ENCODE results near the gene STK36. TPM values are rescaled to one million over a fixed set of nuclear protein-coding genes. Genes with fewer than 3 reads are reported as not detected.
A peak's percentile ranks its signal among the peaks of the same experiment; 100 is the strongest.

The STK36 gene
- total RNA-seq, 1 donor from 2014 or later: 29.2 TPM

GRCh38 chr2:218732052-218732760 is 60.3 kb downstream of the STK36 start:
- ChIA-PET POLR2A (no interaction called here), CTCF (no interaction called here)
- Mint-ChIP-seq H3K4me1 (peaks cover 12% of the 10 kb centered on the region), H3K27me3 (no peaks in the 10 kb centered on the region), H3K9me3 (peaks cover 3% of the 10 kb centered on the region), H3K36me3 (ENCODE audit: low read depth) (peaks cover 51% of the 10 kb centered on the region), H3K4me3 (no peak overlapping the region), H3K27ac (no peak overlapping the region)
- intact Hi-C loops (cut with micrococcal nuclease): no loop called here
- ATAC-seq (ENCODE audit: low read depth): no peak
- no peak for TF ChIP-seq CTCF (IDR thresholded peaks at IDR 0.05)
- no peak for DNase-seq

- Mint-ChIP-seq H3K27me3 (no peaks in the 10 kb centered on the region), H3K27ac (no peak overlapping the region), H3K4me1 (peaks cover 12% of the 10 kb centered on the region), H3K36me3 (ENCODE audit: low read depth) (peaks cover 55% of the 10 kb centered on the region), H3K4me3 (no peak overlapping the region), H3K9me3 (peaks cover 1% of the 10 kb centered on the region)
- ATAC-seq (ENCODE audit: low read depth) (no peak), DNase-seq (no peak)
- CTCF ChIA-PET: no interaction called here
- POLR2A ChIA-PET: no interaction called here
- intact Hi-C loops (cut with micrococcal nuclease): no loop called here
- TF ChIP-seq CTCF (IDR thresholded peaks at IDR 0.05): no peak
Observed at GRCh38 chr2:218732761-218733158, 60.9 kb downstream of the STK36 start.

- H3K27ac Mint-ChIP-seq: peak overlapping the region; percentile 2
- H3K9me3 Mint-ChIP-seq: no peaks in the 10 kb centered on the region
- TF ChIP-seq CTCF (IDR thresholded peaks at IDR 0.05): no peak
- H3K4me1 Mint-ChIP-seq: peaks cover 12% of the 10 kb centered on the region
- no peaks in the 10 kb centered on the region for H3K27me3 Mint-ChIP-seq
- DNase-seq: no peak
- no peak for ATAC-seq (ENCODE audit: low read depth)
- H3K36me3 Mint-ChIP-seq (ENCODE audit: low read depth): peaks cover 60% of the 10 kb centered on the region
- ChIA-PET POLR2A (no interaction called here), CTCF (no interaction called here)
- H3K4me3 Mint-ChIP-seq: no peak overlapping the region
- intact Hi-C loops (cut with micrococcal nuclease): no loop called here
Observed at GRCh38 chr2:218733171-218734021, 61.5 kb downstream of the STK36 start.

GRCh38 chr2:218734190-218734975 is 62.5 kb downstream of the STK36 start:
- peaks cover 65% of the 10 kb centered on the region for H3K36me3 Mint-ChIP-seq (ENCODE audit: low read depth)
- ChIA-PET POLR2A (no interaction called here), CTCF (no interaction called here)
- no peaks in the 10 kb centered on the region for H3K27me3 Mint-ChIP-seq
- ATAC-seq (ENCODE audit: low read depth) (no peak), DNase-seq (no peak)
- no peaks in the 10 kb centered on the region for H3K9me3 Mint-ChIP-seq
- H3K4me1 Mint-ChIP-seq: peaks cover 12% of the 10 kb centered on the region
- no peak overlapping the region for H3K27ac Mint-ChIP-seq
- no peak overlapping the region for H3K4me3 Mint-ChIP-seq
- intact Hi-C loops (cut with micrococcal nuclease): no loop called here
- TF ChIP-seq CTCF (IDR thresholded peaks at IDR 0.05): no peak

- CTCF ChIA-PET: no interaction called here
Observed at GRCh38 chr2:218736531-218736930, 64.6 kb downstream of the STK36 start.

More at GRCh38 chr2:218736531-218736930, 64.6 kb downstream of the STK36 start:
- Mint-ChIP-seq H3K4me3 (no peak overlapping the region), H3K36me3 (ENCODE audit: low read depth) (peaks cover 74% of the 10 kb centered on the region), H3K4me1 (peaks cover 12% of the 10 kb centered on the region), H3K27ac (no peak overlapping the region), H3K27me3 (no peaks in the 10 kb centered on the region), H3K9me3 (no peaks in the 10 kb centered on the region)
- intact Hi-C loops (cut with micrococcal nuclease): no loop called here
- DNase-seq (no peak), ATAC-seq (ENCODE audit: low read depth) (no peak)
- no peak for TF ChIP-seq CTCF (IDR thresholded peaks at IDR 0.05)
- POLR2A ChIA-PET: interaction anchor here (0.7 kb wide), 1 partner anchor 75 kb away, joined by 3 read pairs; no protein-coding TSS in a partner anchor
